ENCODE measurements around the gene GSE1. TPM values are rescaled to one million over a fixed set of nuclear protein-coding genes. Genes with fewer than 3 reads are reported as not detected.
A peak's percentile ranks its signal among the peaks of the same experiment; 100 is the strongest.

GSE1 gene
- total RNA-seq, 4 donors from 2014 or later, result 46.7 to 144 (median 96.9) TPM

DNA sequence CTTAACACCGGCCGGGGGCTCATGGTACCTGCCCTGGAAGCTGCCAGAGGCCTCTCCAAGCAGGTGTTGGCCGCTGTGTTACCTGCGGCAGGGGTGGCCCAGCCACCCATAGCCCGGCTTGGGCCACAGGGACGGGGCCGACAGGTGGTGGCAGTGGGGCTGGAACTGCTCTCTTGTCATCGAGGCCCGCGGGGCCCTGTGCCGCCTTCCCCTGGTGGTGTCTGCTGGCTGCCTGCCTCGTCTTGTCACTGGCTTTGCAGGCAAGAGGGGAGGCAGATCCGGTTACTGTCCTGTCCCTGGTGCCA lies 27.1 kb downstream of the GSE1 start:
- TF ChIP-seq CTCF (IDR thresholded peaks at IDR 0.05), result no peak
- TF ChIP-seq EP300 (IDR thresholded peaks at IDR 0.05), result no peak
- TF ChIP-seq POLR2AphosphoS5 (IDR thresholded peaks at IDR 0.05), result no peak
- no peak for TF ChIP-seq POLR2A (IDR thresholded peaks at IDR 0.05)
- Histone ChIP-seq H3K9me3 (no peaks in the 10 kb centered on the region), H3K4me3 (no peak overlapping the region), H3K27me3 (no peaks in the 10 kb centered on the region), H3K27ac (peak overlapping the region; percentile 19), H3K4me1 (peaks cover 79% of the 10 kb centered on the region), H3K36me3 (peaks cover 3% of the 10 kb centered on the region)
- DNase-seq (ENCODE audit: low spot score in 2 of 2), result no peak
- 50% methylated on average over 2 of the region's 13 CpGs for WGBS

DNA sequence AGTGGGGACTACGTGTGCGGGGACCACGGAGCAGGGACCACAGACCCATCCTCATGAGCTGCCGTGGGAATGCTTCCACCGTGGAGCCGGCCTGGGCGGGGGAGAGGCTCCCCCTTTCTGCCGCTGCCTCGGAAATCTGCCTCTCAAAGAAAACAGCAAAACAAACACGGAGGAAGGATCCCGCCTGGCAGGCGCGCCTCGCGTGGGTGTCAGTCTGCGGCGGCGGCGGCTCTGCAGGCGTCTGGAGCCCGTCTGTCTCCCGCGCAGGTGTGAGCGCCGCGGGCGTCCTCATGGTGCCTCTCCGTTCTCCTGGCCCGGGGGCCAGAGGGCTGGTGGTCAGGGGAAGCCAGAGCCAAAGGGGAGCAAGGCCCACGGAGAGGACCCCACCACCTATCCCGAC lies 27.5 kb downstream of the GSE1 start:
- Histone ChIP-seq H3K36me3 (peaks cover 3% of the 10 kb centered on the region), H3K4me3 (no peak overlapping the region), H3K4me1 (peaks cover 79% of the 10 kb centered on the region), H3K27me3 (no peaks in the 10 kb centered on the region), H3K9me3 (no peaks in the 10 kb centered on the region), H3K27ac (no peak overlapping the region)
- TF ChIP-seq POLR2AphosphoS5 (IDR thresholded peaks at IDR 0.05) (no peak), POLR2A (IDR thresholded peaks at IDR 0.05) (no peak), CTCF (IDR thresholded peaks at IDR 0.05) (no peak), EP300 (IDR thresholded peaks at IDR 0.05) (no peak)
- no peak for DNase-seq (ENCODE audit: low spot score in 2 of 2)
- WGBS, result 84% methylated on average over 26 of the region's 31 CpGs

GRCh38 chr16:85641305-85641704 lies 28.2 kb downstream of the GSE1 start:
- no peaks in the 10 kb centered on the region for H3K9me3 ChIP-seq
- 66% methylated on average over 23 of the region's 24 CpGs for WGBS
- H3K27ac ChIP-seq, result no peak overlapping the region
- no peaks in the 10 kb centered on the region for H3K27me3 ChIP-seq
- peaks cover 78% of the 10 kb centered on the region for H3K4me1 ChIP-seq
- peaks cover 3% of the 10 kb centered on the region for H3K36me3 ChIP-seq
- H3K4me3 ChIP-seq, result no peak overlapping the region
- TF ChIP-seq POLR2A (IDR thresholded peaks at IDR 0.05), result no peak
- TF ChIP-seq POLR2AphosphoS5 (IDR thresholded peaks at IDR 0.05), result no peak
- TF ChIP-seq EP300 (IDR thresholded peaks at IDR 0.05), result no peak
- no peak for TF ChIP-seq CTCF (IDR thresholded peaks at IDR 0.05)
- no peak for DNase-seq (ENCODE audit: low spot score in 2 of 2)

- whole genome bisulfite sequencing, result 22% methylated on average over 12 of the region's 12 CpGs
- H3K27ac ChIP-seq, result no peak overlapping the region
- no peak for TF ChIP-seq CTCF (IDR thresholded peaks at IDR 0.05)
- H3K4me1 ChIP-seq, result peaks cover 77% of the 10 kb centered on the region
- peaks cover 3% of the 10 kb centered on the region for H3K36me3 ChIP-seq
- H3K27me3 ChIP-seq, result no peaks in the 10 kb centered on the region
- H3K4me3 ChIP-seq, result no peak overlapping the region
- peak in 1 of 2 donors; percentile 73 for DNase-seq (ENCODE audit: low spot score in 2 of 2)
- no peaks in the 10 kb centered on the region for H3K9me3 ChIP-seq
These were observed 28.7 kb downstream of the GSE1 start for GRCh38 chr16:85641776-85642176.

DNA sequence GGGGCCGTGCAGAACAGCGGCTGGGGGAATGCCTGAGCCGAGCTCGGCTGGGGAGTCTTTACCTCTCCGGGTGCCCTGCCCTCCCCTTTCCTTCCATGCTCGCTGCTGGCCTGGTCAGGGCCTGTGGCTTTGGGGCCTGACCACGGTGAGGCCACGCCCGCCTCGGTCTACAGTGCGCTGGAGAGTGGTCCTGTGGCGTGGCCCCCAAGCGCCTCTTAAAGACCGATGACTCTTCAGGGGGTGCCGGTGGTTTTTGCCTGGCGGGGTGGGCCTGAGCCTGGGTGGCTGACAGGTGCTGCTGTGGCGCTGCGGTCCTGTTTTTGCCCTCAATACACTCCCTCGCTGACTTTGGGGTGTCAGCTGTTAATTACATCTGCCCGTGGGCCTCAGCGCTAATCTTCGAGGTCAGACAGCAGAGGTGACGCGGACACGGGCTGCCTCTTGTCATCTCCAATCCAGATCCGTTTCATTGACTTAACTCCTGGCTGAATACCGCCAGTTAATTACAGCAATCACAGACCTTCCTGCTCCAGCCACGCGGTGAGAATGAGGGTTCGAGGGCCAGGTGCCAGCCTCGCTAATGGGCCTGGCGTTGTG lies 29.7 kb downstream of the GSE1 start:
- Histone ChIP-seq H3K4me3 (no peak overlapping the region), H3K27me3 (no peaks in the 10 kb centered on the region), H3K9me3 (no peaks in the 10 kb centered on the region), H3K4me1 (peaks cover 67% of the 10 kb centered on the region), H3K36me3 (peaks cover 3% of the 10 kb centered on the region), H3K27ac (no peak overlapping the region)
- no peak for DNase-seq (ENCODE audit: low spot score in 2 of 2)
- 92% methylated on average over 26 of the region's 32 CpGs for WGBS
- TF ChIP-seq EP300 (IDR thresholded peaks at IDR 0.05) (no peak), CTCF (IDR thresholded peaks at IDR 0.05) (no peak), POLR2AphosphoS5 (IDR thresholded peaks at IDR 0.05) (no peak), POLR2A (IDR thresholded peaks at IDR 0.05) (no peak)
